ENCODE results near the gene EHD3.

The EHD3 gene

GRCh38 chr2:31263636-31264190 is 29.8 kb downstream of the EHD3 start:
- FAIRE-seq = peak; percentile 66
- TF ChIP-seq TAF1 (IDR thresholded peaks at IDR 0.05; ENCODE audit: borderline replicate concordance, low read depth, low read length) = no peak
- TF ChIP-seq POLR2AphosphoS5 (IDR thresholded peaks at IDR 0.05; ENCODE audit: low read depth, low read length) = no peak
- no peak for TF ChIP-seq POLR2A (IDR thresholded peaks at IDR 0.05; ENCODE audit: low read depth, low read length)
- DNase-seq (ENCODE audit: insufficient read length) = no peak

- FAIRE-seq (no peak), DNase-seq (ENCODE audit: insufficient read length) (no peak)
- no peak for TF ChIP-seq POLR2AphosphoS5 (IDR thresholded peaks at IDR 0.05; ENCODE audit: low read depth, low read length)
These were observed 31.3 kb downstream of the EHD3 start for GRCh38 chr2:31265234-31265633.

GRCh38 chr2:31266804-31267203 is 32.9 kb downstream of the EHD3 start:
- TF ChIP-seq POLR2A (IDR thresholded peaks at IDR 0.05; ENCODE audit: low read depth, low read length) = no peak
- TF ChIP-seq POLR2AphosphoS5 (IDR thresholded peaks at IDR 0.05; ENCODE audit: low read depth, low read length) = no peak
- TF ChIP-seq TAF1 (IDR thresholded peaks at IDR 0.05; ENCODE audit: borderline replicate concordance, low read depth, low read length) = no peak
- DNase-seq (ENCODE audit: insufficient read length) (no peak), FAIRE-seq (no peak)

- TF ChIP-seq TAF1 (IDR thresholded peaks at IDR 0.05; ENCODE audit: borderline replicate concordance, low read depth, low read length) = no peak
- no peak for TF ChIP-seq POLR2A (IDR thresholded peaks at IDR 0.05; ENCODE audit: low read depth, low read length)
- TF ChIP-seq POLR2AphosphoS5 (IDR thresholded peaks at IDR 0.05; ENCODE audit: low read depth, low read length) = no peak
- FAIRE-seq (no peak), DNase-seq (ENCODE audit: insufficient read length) (no peak)
These were observed 33.6 kb downstream of the EHD3 start for GRCh38 chr2:31267437-31268120.

- no peak for FAIRE-seq
- no peak for TF ChIP-seq POLR2AphosphoS5 (IDR thresholded peaks at IDR 0.05; ENCODE audit: low read depth, low read length)
- TF ChIP-seq TAF1 (IDR thresholded peaks at IDR 0.05; ENCODE audit: borderline replicate concordance, low read depth, low read length) = no peak
- TF ChIP-seq POLR2A (IDR thresholded peaks at IDR 0.05; ENCODE audit: low read depth, low read length) = no peak
- DNase-seq (ENCODE audit: insufficient read length) = no peak
These were observed 34.4 kb downstream of the EHD3 start for GRCh38 chr2:31268344-31268743.

- FAIRE-seq = no peak
- TF ChIP-seq POLR2AphosphoS5 (IDR thresholded peaks at IDR 0.05; ENCODE audit: low read depth, low read length) (no peak), TAF1 (IDR thresholded peaks at IDR 0.05; ENCODE audit: borderline replicate concordance, low read depth, low read length) (no peak), POLR2A (IDR thresholded peaks at IDR 0.05; ENCODE audit: low read depth, low read length) (no peak)
- no peak for DNase-seq (ENCODE audit: insufficient read length)
These were observed 35.1 kb downstream of the EHD3 start for GRCh38 chr2:31269087-31269486.

GRCh38 chr2:31270131-31270530 is 36.2 kb downstream of the EHD3 start:
- TF ChIP-seq POLR2A (IDR thresholded peaks at IDR 0.05; ENCODE audit: low read depth, low read length) (no peak), TAF1 (IDR thresholded peaks at IDR 0.05; ENCODE audit: borderline replicate concordance, low read depth, low read length) (no peak), POLR2AphosphoS5 (IDR thresholded peaks at IDR 0.05; ENCODE audit: low read depth, low read length) (no peak)
- no peak for FAIRE-seq
- no peak for DNase-seq (ENCODE audit: insufficient read length)

GRCh38 chr2:31270822-31271231 is 36.9 kb downstream of the EHD3 start:
- TF ChIP-seq POLR2A (IDR thresholded peaks at IDR 0.05; ENCODE audit: low read depth, low read length) (no peak), TAF1 (IDR thresholded peaks at IDR 0.05; ENCODE audit: borderline replicate concordance, low read depth, low read length) (no peak), POLR2AphosphoS5 (IDR thresholded peaks at IDR 0.05; ENCODE audit: low read depth, low read length) (no peak)
- DNase-seq (ENCODE audit: insufficient read length) = no peak
- FAIRE-seq = no peak

GRCh38 chr2:31271851-31272267 is 37.9 kb downstream of the EHD3 start:
- TF ChIP-seq POLR2AphosphoS5 (IDR thresholded peaks at IDR 0.05; ENCODE audit: low read depth, low read length) (no peak), TAF1 (IDR thresholded peaks at IDR 0.05; ENCODE audit: borderline replicate concordance, low read depth, low read length) (no peak), POLR2A (IDR thresholded peaks at IDR 0.05; ENCODE audit: low read depth, low read length) (no peak)
- FAIRE-seq (no peak), DNase-seq (ENCODE audit: insufficient read length) (no peak)

GRCh38 chr2:31274401-31275075 is 40.6 kb downstream of the EHD3 start:
- FAIRE-seq = no peak

GRCh38 chr2:31275976-31276375 is 42.0 kb downstream of the EHD3 start:
- FAIRE-seq = no peak
- TF ChIP-seq TAF1 (IDR thresholded peaks at IDR 0.05; ENCODE audit: borderline replicate concordance, low read depth, low read length) (no peak), POLR2AphosphoS5 (IDR thresholded peaks at IDR 0.05; ENCODE audit: low read depth, low read length) (no peak), POLR2A (IDR thresholded peaks at IDR 0.05; ENCODE audit: low read depth, low read length) (no peak)

More at GRCh38 chr2:31274401-31275075, 40.6 kb downstream of the EHD3 start:
- TF ChIP-seq POLR2AphosphoS5 (IDR thresholded peaks at IDR 0.05; ENCODE audit: low read depth, low read length) (no peak), TAF1 (IDR thresholded peaks at IDR 0.05; ENCODE audit: borderline replicate concordance, low read depth, low read length) (no peak), POLR2A (IDR thresholded peaks at IDR 0.05; ENCODE audit: low read depth, low read length) (no peak)
- no peak for DNase-seq (ENCODE audit: insufficient read length)

GRCh38 chr2:31277621-31278020 is 43.7 kb downstream of the EHD3 start:
- no peak for TF ChIP-seq TAF1 (IDR thresholded peaks at IDR 0.05; ENCODE audit: borderline replicate concordance, low read depth, low read length)
- TF ChIP-seq POLR2AphosphoS5 (IDR thresholded peaks at IDR 0.05; ENCODE audit: low read depth, low read length) = no peak
- no peak for TF ChIP-seq POLR2A (IDR thresholded peaks at IDR 0.05; ENCODE audit: low read depth, low read length)
- FAIRE-seq (no peak), DNase-seq (ENCODE audit: insufficient read length) (no peak)

More at GRCh38 chr2:31275976-31276375, 42.0 kb downstream of the EHD3 start:
- DNase-seq (ENCODE audit: insufficient read length) = no peak
